Activated CD4-positive, alpha-beta T cell treated with anti-CD3 and anti-CD28 coated beads, Interleukin-10, Interleukin-2, amounts not matched to agents 100 ng/mL and 50 ng/mL, durations not matched to agents 16 hours and 8 hours (primary cell): ENCODE measurements around the gene ERC2.

ENCODE experiments used
- DNase-seq: peaks from one replicate; pipeline ENCODE4 v3.0.0-alpha.2; 2020

ERC2 gene

DNA sequence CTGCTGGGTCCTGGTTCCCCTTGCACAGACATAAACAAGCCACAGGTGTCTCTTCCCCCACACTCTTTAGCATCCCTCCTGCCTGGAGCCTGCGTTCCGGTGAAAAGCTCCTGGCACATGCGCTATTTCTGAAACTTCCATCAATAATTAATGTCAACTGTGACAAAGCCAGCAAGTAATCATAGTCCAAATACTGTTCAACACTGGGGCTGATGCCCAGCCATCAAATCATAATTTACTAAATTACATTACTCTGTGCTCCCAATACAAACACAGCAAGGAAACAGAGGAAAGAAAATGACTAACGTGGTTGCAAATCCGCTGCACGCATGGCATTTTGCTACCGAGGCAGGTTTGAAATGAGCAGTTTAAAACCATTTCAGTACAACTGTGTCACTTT is 294.7 kb downstream of the ERC2 start:
- no peak for DNase-seq

DNA sequence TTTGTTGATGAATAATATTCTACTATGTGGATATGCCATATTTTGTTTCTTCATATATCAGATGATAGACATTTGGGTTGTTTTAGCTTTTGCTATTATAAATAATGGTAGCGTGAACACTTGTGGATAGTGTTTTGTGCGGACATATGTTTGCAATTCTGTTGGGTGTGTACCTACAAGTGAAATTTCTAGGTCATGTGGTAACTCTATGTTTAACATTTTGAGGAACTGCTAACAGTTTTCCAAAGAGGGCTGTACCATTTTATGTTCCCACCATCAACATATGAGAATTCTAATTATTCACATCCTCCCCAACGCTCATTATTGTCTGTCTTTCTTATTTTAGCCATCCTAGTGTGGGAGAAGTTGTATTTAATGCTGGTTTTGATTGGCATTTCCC is 303.8 kb downstream of the ERC2 start:
- DNase-seq = no peak

DNA sequence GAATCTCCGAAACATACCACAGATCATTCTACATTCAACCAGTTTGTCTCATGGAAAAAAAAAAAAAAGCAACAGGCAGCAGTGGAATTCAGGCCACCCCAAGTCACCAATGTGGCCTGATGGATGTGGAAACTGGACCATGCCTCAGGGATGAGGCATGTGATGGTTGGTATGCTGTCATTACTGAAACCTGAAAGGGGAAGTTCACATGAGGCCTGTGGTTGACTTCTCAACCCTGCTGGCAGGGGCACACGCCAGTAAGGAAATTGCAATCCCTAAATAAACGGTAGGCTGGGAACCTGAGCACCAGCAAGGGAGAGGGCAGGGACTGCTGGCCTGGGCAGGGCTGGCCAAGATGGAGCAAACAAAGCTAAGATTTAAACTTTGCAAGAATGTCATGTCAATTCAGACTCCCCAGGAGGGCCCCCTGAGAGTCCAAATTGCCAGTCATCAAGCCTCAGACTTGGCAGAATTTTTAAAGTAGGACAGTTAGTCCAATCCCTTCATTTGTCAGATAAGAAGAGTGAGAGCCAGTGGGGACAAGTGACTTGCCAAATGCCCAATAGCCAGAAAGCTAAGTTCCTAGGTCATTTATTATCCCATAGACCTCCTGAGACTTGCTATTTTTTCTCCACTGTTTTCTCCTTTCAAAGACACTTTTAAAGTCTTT is 310.4 kb downstream of the ERC2 start:
- no peak for DNase-seq

DNA sequence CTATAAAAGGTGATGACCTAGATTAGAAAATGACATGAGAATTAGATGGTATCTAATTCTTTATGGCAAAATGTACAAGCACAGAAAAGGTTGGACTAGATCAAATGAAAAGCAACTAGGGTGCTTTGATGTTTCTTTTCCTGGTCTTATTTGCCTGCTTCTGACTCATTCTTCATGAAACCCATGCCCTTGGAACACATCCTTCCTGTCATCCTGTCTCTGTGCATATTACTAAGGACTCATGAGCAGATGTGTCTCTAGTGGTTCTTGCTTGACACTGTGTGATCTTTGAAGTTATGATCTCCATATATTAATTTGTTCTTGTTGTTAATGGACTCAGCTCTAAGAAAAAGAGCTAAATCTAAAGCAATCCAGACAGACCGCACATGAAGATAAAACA is 314.0 kb downstream of the ERC2 start:
- no peak for DNase-seq

DNA sequence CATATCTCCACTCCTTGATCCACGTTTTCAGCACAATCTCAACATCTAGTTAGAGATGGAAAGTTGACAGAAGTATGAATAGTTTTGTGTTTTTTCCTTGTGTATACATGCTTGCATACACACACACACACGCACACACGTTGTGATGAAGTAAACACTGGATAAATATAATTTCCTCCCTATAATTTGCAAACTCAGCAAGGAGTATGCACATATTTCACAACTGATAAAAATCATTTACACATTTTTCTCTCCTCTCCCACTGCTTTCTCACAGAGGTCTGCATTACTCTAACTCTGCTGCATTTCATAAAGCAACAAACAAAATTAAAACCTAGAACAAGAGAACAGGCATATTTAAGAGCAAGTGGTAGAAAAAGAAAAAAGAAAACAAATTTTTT is 320.9 kb downstream of the ERC2 start:
- no peak for DNase-seq

DNA sequence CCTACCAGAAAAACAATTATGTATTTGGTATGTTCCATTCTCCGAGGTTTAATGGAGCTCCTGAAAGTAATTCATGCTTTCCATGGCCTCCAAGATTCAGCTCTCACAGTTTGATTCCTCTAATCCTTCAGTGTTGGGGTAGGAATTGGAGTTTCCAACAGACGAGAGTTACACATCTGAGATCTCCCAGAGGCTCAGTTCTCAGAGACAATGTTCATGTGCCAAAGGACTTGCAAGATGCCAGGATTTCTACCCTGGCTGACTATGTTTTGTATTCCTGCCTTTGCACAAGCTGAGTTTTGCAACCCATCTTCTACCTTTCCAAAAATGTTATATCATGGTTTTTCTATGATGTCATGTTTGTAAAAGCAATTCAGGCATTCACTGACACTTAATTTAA is 322.9 kb downstream of the ERC2 start:
- no peak for DNase-seq

DNA sequence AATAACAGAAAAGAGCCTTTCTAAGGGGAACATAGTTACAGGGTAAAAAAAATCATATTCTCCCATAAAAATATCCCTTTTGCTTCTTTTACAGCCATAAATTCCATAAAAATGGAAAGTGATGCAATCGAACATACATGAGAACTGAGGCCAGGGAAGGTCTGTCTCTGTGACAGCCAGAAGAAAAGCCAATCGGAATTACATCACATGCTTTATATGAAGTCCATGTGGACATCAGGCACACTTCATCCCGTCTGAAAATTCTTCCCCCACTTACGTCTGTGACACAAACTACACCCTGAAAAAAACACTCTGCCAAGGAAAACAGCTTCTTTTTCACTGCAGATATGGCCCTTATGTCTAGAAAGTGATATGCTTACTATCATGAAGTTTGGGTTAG is 323.5 kb downstream of the ERC2 start:
- no peak for DNase-seq

DNA sequence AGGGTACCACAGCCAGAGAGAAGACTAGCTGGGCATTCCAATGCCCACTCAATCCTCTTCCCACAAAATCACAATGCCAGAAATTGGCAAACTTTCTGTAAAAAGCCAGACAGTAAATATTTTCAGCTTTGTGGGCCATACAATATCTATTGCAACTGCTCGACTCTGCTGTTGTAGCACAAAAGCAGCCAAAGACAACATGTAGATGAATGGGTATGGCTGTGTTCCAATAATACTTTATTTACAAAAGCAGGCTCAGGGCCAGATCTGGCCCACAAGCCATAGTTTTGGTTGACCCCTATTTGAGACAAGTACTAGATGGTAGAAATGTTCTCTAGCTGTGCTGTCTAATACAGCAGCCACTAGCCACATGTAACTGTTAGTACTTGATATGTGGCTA is 330.9 kb downstream of the ERC2 start:
- DNase-seq = no peak

DNA sequence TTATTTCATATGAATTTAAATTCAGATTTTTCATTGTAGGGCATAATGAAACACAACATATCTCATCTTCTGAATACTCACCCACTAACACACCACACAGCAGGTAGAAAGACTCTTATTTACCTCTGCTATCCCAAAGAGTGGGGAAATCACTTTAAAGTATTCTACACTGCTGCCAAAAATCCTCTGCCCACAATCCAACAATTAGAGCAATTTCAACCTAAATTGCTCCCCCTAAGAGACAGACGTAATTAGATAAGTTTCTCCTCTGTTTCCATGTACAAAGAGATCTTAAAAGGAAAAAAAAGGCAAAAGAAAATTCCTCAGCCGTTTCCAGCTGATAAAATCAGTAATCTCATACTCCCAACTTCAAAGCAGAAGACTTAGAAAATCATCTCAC is 331.8 kb downstream of the ERC2 start:
- DNase-seq = no peak

DNA sequence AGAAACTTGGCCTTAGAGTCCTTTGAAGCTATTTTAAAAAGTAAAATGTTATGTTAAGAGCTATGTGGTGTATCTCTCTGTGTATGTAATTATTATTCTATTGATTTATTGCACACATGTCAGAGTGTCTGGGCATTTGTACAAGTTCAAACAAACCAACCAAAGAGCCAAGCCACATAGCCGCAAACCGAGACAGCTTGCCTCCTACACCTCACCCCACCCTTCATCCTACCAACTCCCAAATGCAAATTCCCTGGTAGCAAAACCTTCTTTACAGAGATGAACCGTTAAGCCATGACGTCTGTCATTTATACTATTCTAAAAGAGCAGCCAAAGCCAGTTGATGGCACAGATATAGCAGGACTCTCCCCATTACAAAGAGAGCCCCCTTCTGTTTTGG is 332.3 kb downstream of the ERC2 start:
- DNase-seq = no peak

DNA sequence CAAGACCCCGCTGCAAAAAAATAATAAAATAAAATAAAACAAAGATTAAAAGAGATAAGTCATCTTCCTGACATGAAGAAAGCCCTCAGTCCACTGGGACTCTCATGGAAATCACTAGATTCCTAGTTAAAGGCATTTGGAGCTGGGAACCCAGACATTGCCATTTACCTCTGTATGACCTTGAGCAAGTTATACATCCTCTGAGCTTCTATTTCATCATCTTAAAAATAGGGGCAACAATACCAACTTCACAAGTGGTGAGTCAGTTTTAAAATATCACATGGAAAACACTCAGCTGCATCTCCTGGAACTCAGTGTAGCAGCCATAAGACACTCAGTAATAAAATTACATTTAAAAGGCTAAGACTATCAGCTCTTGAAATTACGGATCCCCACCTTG is 334.8 kb downstream of the ERC2 start:
- DNase-seq = no peak

DNA sequence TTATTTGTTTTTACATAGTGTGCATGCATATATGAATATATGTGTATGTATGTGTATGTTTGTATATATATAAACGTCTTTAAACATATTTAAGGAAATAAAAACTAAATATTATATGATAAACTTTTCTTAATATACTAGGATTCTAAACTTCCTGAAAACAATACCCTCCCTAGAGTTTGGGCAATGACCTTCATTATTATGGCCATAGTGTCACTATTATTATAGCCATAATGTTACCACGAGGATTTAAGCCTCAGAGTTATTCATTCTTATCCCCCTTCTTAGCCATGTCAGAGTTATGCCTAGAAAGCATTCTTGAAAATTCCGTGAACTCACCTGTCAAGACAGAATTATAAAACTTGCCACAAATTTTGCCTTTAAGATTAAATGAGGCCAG is 335.5 kb downstream of the ERC2 start:
- DNase-seq = no peak

DNA sequence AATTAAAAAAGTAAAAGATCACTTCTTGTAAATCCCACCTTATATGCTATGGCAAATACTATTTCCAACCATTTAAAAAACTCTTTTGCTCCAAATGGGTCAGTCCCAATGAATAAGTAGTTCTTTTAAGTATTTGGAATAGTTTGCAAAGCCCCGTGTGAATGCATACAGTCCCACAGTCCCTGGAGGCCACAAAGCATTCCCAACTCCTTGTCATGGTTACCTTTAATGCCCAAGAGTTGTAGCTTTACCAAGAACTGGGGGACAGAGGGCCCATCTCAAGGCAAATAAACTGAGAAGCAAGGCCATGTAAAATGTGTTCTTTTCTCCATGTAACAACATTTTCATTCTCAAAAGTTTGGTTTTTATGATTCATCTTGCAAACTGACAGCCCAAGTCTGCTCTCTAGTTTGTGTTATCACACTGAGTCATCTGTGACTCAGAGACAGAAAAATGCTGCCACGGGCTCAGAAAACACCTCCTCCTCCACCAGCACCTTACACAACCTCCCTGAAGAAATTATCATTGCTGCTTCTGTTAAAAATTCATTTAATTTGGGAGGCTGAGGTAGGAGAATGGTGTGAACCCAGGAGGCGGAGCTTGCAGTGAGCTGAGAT is 336.2 kb downstream of the ERC2 start:
- peak; percentile 76 for DNase-seq

DNA sequence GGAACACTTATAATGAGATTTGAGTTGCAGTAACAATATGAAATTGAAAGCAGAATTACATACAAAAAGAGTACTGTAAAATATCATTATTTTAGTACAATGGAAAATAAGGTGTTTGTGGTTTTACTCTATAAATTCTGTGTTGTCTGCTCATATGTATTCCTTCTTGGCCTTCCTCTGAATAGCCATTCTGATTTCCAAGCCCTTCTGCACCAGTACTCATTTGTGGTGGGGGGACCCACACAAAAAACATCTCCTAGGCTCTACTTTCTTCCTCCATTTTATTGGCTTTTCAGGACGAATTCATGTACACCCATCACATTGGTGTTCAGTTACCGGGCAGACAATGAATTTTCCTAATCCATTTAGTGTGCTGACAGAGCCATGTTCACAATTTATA is 338.2 kb downstream of the ERC2 start:
- no peak for DNase-seq

DNA sequence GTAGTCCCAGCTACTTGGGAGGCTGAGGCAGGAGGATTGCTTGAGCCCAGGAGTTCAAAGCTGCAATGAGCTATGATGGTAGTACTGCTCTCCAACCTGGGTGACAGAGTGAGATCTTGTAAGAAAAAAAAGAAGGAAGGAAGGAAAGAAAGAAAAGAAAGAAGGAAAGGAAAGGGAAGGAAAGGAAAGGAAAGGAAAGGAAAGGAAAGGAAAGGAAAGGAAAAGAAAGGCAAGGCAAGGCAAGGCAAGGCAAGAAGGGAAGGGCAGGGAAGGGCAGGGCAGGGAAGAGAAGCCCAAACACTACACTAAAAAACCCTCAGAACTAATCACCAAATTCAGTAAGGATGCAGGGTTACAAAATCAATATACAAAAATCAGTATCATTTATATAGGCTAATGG is 341.6 kb downstream of the ERC2 start:
- no peak for DNase-seq

DNA sequence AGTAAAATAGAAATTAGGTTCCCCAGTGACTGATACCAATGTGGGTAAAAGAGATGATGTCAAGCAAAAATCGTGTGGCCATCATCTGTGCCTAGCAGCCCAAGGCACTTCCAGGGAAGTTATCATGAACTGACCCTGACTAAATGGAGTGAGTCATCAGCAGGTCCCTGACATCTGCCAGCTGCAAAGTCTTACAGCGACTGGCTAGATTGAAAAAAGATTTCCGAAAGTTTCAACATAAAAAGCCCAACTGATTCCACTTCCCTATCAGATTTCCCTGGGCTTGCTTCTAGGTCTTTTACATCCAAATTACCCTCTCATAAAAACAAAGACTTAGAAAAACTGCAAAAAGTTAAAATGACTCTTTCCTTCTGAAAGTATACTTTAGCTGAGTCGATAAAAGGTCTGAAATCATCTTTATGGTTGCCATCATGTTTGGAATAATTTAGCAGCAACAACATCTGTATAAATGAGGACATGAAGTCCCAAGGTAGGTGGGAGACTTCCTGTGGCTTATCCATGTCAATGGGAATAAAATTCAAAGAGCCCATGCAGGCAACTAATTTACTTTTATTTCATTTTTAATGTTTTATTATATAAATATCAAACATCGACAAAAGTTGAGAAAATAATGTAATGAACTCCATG is 342.8 kb downstream of the ERC2 start:
- DNase-seq = no peak

DNA sequence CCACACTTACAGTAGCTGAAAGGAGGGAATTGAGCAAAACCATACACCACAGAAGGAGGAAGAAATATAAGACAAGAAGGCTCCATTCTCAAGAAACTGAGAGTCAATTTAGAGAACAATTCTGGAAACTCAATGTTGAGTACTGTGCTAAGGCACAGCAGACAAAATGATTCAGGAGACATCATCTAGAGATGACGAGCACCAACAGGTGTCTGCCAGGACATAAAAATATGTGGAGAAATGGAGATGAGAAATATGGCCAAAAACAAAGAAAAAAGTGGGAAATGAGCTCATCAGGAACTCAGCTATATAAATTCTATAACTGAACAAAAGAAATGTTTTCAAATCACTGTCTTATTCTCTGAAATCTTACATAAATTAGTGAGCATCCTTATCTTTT is 343.7 kb downstream of the ERC2 start:
- no peak for DNase-seq

DNA sequence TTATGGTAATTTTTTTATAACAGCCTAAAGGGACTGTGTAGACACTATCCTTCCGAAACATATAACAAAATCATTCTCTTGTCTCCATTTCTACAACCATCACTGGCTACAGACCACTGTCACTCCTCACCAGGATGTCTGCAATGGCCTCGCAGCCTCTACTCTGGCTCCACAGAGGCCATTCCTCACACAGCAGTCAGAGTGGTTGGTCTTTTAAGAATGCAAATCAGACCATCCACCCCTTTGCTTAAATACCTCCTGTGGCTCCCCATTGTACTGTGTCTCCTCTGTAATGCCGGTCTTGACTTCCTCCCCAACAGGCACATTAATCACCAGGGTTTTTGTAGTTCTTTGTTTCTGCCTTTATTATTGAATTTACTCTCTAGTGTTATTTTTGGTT is 344.8 kb downstream of the ERC2 start:
- no peak for DNase-seq

DNA sequence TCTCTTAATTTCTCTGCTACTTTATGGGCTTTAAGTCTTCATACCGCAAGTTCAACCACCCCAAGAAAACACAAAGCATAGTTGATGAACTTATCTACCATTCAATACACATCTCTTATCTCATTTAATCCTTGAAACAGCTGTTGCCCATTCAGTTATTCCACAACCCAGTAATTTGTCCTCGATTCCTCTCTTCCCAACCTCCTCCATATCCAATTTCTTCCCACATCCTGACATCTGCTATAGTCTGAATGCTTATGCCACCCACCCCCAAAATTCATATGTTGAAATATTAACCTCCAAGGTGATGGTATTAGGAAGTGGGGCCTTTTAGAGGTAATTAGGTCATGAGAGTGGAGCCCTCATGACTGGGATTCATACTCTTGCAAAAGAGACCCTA is 345.4 kb downstream of the ERC2 start:
- no peak for DNase-seq

DNA sequence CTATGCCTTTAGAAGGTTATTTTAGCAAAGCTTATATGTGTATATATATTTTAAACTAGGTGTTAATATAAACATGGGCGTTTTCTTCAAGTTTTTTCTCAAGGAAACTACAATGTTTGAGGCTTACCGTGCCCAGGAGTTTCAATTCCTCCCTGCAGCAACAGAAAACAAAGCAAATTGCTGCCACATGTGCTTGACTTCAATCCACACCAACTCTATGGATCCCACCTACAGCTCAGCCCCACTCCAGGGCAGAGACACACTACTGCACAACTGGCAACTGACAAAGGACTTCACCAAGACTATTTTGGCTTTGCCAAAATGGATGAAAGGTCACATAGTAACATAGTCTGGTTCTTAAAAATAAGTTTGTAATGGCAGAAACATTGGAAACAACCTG is 346.6 kb downstream of the ERC2 start:
- DNase-seq = no peak

DNA sequence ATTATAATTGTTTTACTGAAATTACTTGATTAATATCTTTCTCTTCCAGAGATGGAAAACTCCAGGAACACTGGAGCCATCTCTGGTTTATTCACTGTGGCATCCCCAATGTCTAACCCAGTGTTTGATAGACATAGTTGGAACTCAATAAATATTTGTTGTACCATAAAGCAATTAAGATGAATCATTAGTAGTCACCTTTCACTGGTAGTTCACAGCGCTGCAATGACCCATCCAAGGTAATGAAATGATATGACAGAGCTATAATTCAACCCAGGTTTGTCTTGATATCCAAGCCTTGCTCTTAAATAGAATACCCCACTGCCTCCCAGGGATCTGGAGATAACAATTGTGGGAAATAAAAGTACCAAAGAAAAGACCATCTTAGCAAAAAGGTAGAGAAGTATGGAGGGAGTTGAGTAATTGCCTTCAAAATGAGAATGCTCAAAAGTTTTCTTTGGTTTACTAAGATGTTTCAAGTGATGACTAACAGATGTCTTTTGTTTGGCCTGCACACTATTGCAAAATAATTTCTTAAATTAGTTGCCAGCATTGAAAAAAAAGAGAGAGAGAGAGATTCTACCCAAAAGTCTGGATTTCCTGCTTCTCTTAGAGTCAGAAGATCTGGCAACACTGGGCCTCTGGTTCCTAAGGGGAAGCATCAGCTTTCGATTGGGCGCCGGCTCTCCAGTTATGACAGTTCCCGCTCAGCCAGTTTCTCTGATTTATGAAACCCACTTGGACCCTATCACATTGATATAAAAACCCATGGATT is 348.5 kb downstream of the ERC2 start:
- DNase-seq = peak; percentile 1

DNA sequence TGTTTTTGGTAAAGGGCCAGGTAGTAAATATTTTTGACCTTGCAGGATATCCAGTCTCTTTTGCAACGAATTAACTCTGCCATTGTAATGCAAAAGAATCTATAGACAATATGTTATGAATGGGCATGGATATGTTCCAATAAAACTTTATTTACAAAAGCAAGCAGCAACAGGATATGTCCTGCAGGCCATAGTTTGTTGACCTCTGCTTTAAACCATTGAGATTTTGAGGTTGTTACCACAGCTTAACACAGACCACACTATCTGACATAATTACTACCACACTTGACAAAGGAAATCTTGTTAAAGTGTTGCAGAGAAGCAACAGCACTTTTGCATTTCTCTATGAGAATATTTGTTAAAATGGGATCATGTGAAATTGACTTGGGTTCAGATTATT is 349.3 kb downstream of the ERC2 start:
- no peak for DNase-seq

DNA sequence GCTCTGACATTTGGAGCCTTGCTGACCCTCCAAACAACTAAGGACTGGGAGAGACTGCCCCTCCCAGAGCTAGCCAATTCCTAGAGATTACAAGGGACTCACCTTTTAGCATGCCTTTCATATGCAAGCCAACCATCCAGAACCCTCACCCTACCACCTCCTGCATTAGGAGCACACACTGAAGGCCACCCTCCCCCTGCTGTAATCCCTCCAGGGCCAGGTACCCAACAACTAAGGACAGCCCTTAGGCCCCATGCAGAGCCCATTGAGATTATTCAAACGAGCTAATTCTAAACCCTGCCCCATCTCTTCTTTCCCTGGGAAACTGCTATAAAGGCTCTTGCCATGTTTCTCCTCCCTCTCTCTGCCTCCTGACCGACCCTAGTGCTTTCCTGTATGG is 352.6 kb downstream of the ERC2 start:
- no peak for DNase-seq

DNA sequence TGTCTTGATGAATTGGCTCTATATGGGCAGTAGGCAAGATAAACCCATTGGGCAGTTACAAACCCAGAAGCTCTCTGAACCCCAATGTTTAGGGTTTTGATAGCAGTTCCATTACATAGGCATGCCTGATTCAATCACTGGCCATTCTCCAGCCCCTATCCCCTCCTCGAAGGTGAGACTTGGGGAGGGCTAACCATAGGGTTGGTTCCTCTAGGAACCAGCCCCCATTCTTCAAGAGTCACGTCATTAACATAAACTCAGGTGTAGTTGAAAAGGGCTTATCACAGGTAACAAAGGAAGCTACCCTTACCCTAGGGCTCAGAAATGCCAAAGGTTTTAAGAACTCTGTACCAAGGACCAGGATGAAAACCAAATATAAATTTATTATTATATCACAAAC is 353.1 kb downstream of the ERC2 start:
- DNase-seq = no peak
